Measurements from ENCODE around the gene ZC3H13.

Gene ZC3H13

GRCh38 chr13:46058268-46058667 lies 5.7 kb upstream of the ZC3H13 start:
- DNase-seq, result no peak

- no peak for DNase-seq
These were observed 4.9 kb upstream of the ZC3H13 start for GRCh38 chr13:46057256-46058015.

DNA sequence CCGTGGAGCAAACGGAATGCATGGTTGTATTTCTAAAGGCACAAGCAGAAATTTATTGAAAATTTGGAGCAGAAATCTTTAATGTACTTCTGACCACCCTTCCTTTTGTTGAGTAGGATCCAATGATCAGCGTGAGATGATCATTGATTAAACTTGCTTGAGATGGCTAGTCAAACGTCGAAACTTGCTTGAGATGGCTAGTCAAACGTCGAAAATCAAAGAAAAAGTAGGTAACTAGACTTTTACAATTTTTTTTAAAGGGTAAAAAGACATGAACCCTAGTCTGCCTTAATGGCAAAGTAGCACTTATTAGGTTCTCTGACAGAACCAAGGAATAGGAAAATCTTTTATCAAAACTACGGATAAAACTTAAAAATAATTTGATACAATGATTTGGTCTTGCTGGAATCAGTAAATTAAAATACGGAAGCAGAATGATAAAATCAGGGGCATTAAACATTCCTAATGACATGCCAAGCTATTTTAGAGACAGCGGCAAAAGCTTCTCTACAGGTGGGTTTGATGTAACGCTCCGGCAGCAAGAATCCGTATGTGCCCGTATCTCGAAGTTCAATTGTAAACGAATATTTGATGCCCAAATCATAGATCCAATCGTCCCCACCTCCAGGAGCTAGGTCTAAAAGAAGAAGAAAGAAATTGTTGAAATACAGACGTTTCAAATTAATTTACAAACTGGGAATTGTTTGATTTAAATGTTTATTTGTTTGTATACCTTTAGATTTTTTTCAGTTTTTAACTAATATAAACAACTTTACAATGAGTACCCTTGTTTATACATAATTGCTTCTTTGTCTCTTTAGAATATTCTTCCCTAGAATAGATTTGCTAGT lies 841 bp upstream of the ZC3H13 start:
- no peak for DNase-seq

DNA sequence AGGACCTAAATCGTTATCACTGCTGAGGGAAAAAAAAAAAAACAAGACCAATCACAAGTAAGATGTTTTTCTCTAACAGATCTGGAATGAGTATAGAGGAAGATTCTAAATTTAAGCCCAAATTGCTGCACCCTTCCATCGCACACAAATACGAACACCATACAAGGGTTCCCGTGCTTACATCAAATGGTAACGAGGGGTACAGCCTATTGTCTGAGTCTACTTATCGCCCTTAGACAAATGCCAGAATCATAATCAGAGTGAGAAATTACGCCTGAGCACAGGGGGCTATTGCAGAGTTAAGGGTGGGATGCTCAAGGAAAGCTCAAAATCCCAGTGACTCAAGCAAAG lies 603 bp downstream of the ZC3H13 start:
- DNase-seq, result no peak

- no peak for DNase-seq
These were observed 1.8 kb downstream of the ZC3H13 start for GRCh38 chr13:46050771-46051170.

- no peak for DNase-seq
These were observed 7.1 kb downstream of the ZC3H13 start for GRCh38 chr13:46045424-46045823.

DNA sequence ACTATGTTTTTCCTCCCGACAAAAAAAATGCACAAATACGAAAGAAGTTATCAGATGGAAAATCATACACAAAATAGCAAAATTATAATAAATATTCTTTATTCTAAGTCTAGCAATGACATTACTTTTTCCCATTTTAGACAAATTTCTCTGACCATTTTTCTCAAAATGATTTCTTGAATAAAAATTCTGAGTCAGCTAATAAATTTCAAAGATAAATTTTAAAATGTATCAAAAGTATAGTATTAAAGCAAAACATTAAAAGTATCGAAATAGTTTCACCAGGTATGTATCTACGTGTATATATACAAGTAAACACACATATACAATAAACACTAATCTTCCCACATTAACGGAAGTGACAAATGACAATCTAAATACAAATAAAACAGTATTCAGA lies 8.9 kb downstream of the ZC3H13 start:
- no peak for DNase-seq

DNA sequence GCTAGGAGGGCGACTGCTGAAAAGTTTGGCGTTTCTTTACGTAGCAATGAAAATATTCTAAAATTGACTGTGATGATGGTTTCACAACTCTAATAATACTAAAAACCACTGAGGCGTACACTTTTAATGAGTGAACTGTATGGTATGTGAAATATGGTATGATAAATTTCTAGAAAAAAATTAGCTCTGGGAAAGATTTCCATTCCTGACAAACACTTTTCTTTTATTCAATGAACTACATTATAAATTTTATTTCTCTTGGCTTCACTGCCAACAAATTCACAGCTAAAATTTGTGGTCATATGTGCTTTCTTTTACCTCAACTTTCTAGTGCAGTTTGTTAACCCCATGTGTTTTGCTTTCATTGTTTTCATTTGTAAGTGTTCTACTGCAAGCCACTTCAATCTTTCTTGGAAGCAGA lies 11.1 kb downstream of the ZC3H13 start:
- no peak for DNase-seq

DNA sequence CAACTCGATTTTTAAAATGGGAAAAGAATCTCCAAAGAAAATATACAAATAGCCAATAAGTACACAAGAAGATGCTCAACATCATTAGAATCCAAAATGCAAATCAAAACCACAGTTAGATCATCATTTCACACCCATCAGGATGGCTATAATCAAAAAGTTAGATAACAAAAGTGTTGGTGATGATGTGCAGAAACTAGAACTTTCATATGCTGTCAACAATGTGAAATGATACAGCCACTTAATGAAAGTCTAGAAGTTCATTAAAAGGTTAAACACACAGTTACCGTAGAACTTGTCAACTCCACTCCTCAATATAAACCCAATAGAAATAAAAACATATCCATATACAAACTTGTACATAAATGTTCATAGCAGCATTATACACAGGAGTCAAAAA lies 11.8 kb downstream of the ZC3H13 start:
- DNase-seq, result no peak

DNA sequence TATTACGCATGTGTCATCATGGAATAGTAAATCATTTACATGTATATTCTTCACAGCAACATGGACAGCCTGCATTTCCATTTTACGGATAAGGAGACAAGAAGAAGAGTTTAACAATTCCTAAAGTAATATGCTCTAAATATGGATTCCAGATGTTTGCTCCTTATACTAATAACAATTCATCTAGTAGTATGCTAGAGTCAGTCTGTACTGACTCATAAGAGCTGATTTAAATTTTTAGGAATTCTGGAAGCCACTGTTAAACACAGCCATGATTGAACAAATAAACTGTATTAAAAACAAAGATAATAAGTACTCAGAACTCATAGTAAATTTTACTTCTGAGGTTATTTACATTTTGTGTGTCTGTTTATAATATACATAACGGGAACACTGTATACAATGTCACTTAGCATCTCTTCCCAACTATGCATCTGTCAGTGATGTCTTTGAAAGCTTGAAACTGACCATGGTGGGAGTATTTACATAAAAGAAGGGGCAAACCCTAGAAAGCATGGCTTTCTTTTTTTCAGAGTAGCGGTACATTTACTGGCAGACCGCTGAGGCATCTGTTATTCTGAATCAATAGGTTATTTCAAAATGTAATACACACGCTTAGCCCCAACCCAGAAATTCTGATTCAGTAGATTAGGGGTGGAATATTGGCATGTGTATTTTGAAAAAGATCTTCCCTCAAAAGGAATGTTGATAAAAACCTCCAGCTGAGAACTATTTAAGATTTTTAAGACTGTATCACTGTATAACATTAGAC lies 12.9 kb downstream of the ZC3H13 start:
- DNase-seq, result no peak

- DNase-seq, result no peak
These were observed 14.2 kb downstream of the ZC3H13 start for GRCh38 chr13:46038296-46038695.

- DNase-seq, result no peak
These were observed 17.5 kb downstream of the ZC3H13 start for GRCh38 chr13:46035066-46035465.

DNA sequence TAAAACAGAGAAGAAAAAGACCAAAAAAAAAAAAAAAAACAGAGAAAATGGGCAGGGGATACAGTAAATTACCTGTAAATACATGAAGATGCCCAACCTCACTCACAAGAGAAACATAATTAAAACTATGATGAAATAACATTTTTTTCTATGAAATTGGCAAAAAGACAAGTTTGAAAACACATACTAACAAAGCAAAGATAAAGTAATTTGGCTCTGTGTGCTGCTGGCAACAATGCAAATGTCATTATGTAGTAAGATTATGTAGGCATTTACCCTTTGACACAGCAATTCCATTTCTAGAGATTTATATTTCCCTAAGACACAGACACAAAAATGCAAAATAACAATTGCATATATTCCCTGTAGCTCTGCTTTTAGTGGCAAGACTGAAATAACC lies 20.2 kb downstream of the ZC3H13 start:
- no peak for DNase-seq

- no peak for DNase-seq
These were observed 20.8 kb downstream of the ZC3H13 start for GRCh38 chr13:46031581-46032263.

DNA sequence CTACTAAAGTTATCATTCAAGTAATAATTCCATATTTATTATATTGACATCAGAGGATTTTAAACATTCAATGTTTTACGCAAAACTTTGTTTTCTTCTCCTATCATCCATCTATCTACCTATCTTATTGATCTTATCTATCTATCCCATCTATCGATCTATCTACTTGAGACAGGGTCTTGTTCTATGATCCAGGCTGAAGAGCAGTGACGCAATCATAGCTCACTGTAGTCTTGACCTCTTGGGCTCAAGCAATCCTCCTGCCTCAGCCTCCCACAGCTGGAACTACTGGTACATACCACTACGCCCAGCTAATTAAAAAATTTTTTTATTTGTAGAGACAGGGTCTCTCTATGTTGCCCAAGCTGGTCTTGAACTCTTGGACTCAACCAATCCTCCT lies 27.4 kb downstream of the ZC3H13 start:
- no peak for DNase-seq

GRCh38 chr13:46022481-46022880 lies 30.1 kb downstream of the ZC3H13 start:
- DNase-seq, result no peak

DNA sequence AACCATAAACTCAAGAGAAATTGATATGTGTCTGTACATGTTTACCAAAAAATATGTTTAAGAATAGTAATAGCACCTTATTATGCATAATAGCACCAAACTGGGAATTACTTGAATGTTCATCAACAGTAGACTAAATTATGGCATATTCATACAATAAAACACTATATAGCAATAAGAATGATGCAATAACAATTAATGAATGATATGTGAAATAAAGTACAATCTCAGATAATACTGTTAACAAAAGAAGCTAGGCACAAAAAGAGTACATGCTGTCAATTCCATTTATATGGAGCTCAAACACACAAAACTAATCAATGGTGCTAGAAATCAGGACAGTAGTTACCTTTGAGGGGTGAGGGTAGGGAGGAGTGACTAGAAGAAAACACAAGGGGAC lies 36.3 kb downstream of the ZC3H13 start:
- DNase-seq, result no peak

DNA sequence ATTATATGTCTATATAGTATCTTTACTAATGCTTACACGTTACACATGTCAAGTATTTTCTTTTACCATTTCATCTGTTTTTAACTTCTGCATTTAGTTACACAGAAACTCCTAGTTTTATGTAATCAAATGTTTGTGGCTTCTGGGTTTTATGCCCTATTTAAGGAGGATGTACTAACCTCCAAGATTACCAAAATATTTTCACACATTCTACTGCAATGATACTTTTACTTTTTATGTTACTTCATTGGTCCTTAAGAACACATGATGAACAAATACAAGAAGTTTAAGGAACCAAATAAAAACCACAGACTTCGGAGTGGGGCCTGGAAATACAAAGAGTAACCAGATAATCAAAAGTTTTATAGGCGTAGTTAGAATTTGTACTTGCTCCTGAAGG lies 37.2 kb downstream of the ZC3H13 start:
- no peak for DNase-seq

- DNase-seq, result no peak
These were observed 40.1 kb downstream of the ZC3H13 start for GRCh38 chr13:46012404-46012803.

- DNase-seq, result no peak
These were observed 42.4 kb downstream of the ZC3H13 start for GRCh38 chr13:46010148-46010547.

GRCh38 chr13:46008631-46009030 lies 43.9 kb downstream of the ZC3H13 start:
- no peak for DNase-seq

DNA sequence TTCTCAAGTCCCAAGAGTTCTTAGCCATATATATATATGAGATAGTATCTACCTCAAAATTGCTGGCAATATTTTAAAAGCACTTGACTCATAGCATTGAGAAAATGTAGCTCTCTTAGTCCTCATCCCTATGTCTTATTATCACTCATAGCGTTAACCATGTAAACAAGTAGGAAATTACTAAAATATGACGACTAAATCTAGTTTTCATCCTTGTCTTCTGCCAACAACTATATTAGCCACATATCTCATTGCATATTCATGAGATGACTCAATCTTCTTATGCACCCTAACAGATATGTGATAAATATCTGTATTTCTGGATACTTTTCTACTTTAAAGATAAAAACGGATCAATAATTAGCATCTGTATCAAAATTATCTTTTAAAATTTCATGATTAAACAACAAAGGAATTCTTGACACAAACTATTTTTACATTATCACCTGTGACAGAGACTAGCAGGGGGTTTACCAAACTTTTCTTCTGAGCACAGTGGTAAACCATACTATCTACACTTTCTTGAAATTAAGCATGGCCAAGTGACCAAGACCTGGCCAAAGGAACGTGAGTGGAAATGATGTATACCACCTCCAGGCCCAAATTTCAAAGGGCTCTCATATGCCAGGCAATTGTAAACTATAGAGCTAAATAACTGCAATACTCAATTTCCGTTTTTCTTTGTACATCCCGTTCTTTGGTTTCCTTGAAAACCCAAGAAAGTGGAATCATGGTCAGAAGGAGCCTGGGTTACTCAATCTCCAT lies 45.7 kb downstream of the ZC3H13 start:
- DNase-seq, result no peak
